ENCODE measurements around the gene ADGRG1.

DNA sequence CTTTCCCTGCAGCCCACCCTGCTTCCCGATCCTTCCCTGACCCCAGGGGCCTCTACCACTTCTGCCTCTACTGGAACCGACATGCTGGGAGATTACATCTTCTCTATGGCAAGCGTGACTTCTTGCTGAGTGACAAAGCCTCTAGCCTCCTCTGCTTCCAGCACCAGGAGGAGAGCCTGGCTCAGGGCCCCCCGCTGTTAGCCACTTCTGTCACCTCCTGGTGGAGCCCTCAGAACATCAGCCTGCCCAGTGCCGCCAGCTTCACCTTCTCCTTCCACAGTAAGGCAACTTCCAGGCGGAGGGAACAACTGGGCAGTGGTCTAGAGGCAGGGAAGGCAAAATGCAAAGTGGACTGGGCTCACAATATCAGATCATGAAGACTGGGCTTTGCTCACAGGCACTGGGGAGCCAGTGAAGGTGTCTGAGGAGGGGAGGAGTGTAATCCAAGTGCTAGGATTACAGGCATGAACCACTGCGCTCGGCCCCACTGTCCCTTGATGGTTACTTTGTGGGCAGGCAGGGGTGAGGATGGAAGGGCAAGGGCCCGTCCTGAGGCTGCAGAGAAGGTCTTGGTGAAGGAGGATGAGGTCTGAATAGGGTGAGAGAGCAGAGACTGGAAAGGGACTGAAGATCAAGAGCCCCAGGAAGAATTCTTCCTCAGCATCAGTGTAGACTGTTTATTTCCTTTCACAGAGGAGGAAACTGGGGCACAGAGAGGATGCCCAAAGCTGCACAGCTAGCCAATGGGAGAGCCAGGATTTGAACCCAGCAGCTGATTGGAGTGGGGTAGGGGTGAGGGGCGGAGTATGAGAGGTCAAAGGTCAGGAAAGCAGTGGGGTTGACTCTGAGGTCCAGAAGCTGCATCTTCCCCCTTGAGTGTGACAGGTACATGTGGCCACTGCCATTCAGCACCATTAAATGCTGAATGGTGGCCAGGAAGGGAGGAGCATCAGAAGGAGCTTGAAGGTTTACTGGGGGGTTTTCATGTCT is 23.2 kb downstream of the ADGRG1 start:
- TF ChIP-seq, protein P1, sequence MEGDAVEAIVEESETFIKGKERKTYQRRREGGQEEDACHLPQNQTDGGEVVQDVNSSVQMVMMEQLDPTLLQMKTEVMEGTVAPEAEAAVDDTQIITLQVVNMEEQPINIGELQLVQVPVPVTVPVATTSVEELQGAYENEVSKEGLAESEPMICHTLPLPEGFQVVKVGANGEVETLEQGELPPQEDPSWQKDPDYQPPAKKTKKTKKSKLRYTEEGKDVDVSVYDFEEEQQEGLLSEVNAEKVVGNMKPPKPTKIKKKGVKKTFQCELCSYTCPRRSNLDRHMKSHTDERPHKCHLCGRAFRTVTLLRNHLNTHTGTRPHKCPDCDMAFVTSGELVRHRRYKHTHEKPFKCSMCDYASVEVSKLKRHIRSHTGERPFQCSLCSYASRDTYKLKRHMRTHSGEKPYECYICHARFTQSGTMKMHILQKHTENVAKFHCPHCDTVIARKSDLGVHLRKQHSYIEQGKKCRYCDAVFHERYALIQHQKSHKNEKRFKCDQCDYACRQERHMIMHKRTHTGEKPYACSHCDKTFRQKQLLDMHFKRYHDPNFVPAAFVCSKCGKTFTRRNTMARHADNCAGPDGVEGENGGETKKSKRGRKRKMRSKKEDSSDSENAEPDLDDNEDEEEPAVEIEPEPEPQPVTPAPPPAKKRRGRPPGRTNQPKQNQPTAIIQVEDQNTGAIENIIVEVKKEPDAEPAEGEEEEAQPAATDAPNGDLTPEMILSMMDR (IDR thresholded peaks at IDR 0.05), result no peak
- no peak for TF ChIP-seq POLR2AphosphoS5 (IDR thresholded peaks at IDR 0.05; ENCODE audit: insufficient read depth in 1 of 2, low read depth in 1 of 2)

All from vagina (tissue), 2 donors.